Osteocyte (in vitro differentiated cells): Measurements from ENCODE around the gene CRB2. TPM values are rescaled to one million over a fixed set of nuclear protein-coding genes. Genes with fewer than 3 reads are reported as not detected.

Experiments
- DNase-seq: peaks from one replicate; pipeline ENCODE4 v3.0.0; 2021; ENCODE audit warnings: mixed read lengths; ENCODE audit not compliant: unreplicated experiment; ENCODE audit errors: extremely low spot score
- H3K27ac Mint-ChIP-seq: one replicate; pipeline ENCODE4 v1.8.0; 2021; ENCODE audit warnings: mild to moderate bottlenecking, mixed read lengths; ENCODE audit not compliant: unreplicated experiment
- H3K27me3 Mint-ChIP-seq: one replicate; pipeline ENCODE4 v1.8.0; 2021; ENCODE audit warnings: mixed read lengths; ENCODE audit not compliant: unreplicated experiment
- H3K36me3 Mint-ChIP-seq: one replicate; pipeline ENCODE4 v1.8.0; 2021; ENCODE audit warnings: mixed read lengths; ENCODE audit not compliant: unreplicated experiment
- H3K4me1 Mint-ChIP-seq: one replicate; pipeline ENCODE4 v1.8.0; 2021; ENCODE audit warnings: mixed read lengths; ENCODE audit not compliant: unreplicated experiment
- H3K4me3 Mint-ChIP-seq: one replicate; pipeline ENCODE4 v1.8.0; 2021; ENCODE audit warnings: mild to moderate bottlenecking, moderate library complexity, mixed read lengths; ENCODE audit not compliant: unreplicated experiment
- H3K9me3 Mint-ChIP-seq: one replicate; pipeline ENCODE4 v1.8.0; 2021; ENCODE audit warnings: mixed read lengths; ENCODE audit not compliant: unreplicated experiment
- CTCF ChIP-seq: fragments of 200-600 bp; sonication (generic); IDR thresholded peaks from 2 replicates; pipeline ENCODE4 v1.5.0; 2021; ENCODE audit warnings: antibody characterized with exemption, mild to moderate bottlenecking, moderate library complexity
- total RNA-seq: library from RNA; stranded (reverse); gene quantifications from 2 replicates; pipeline ENCODE4 v1.2.1, GENCODE V29; 2021

Gene CRB2
- total RNA-seq, 1 donor from 2014 or later = not detected

GRCh38 chr9:123416176-123416575, 60.2 kb downstream of the CRB2 start:
- TF ChIP-seq CTCF = no peak
- Mint-ChIP-seq H3K9me3 (no peaks in the 10 kb centered on the region), H3K27ac (no peak overlapping the region), H3K4me3 (no peak overlapping the region), H3K36me3 (peaks cover 13% of the 10 kb centered on the region), H3K4me1 (no peaks in the 10 kb centered on the region), H3K27me3 (no peaks in the 10 kb centered on the region)
- no peak for DNase-seq

- DNase-seq = no peak
- H3K4me3 Mint-ChIP-seq = no peak overlapping the region
- no peak for TF ChIP-seq CTCF
- peaks cover 15% of the 10 kb centered on the region for H3K36me3 Mint-ChIP-seq
- H3K27ac Mint-ChIP-seq = no peak overlapping the region
- H3K9me3 Mint-ChIP-seq = no peaks in the 10 kb centered on the region
- no peaks in the 10 kb centered on the region for H3K4me1 Mint-ChIP-seq
- no peaks in the 10 kb centered on the region for H3K27me3 Mint-ChIP-seq
Observed at GRCh38 chr9:123417289-123418051, 61.5 kb downstream of the CRB2 start.

- H3K27ac Mint-ChIP-seq = no peak overlapping the region
- no peaks in the 10 kb centered on the region for H3K4me1 Mint-ChIP-seq
- no peaks in the 10 kb centered on the region for H3K9me3 Mint-ChIP-seq
- H3K36me3 Mint-ChIP-seq = peaks cover 15% of the 10 kb centered on the region
- H3K27me3 Mint-ChIP-seq = no peaks in the 10 kb centered on the region
- DNase-seq = no peak
- no peak for TF ChIP-seq CTCF
- no peak overlapping the region for H3K4me3 Mint-ChIP-seq
Observed at GRCh38 chr9:123418052-123418430, 62.0 kb downstream of the CRB2 start.

GRCh38 chr9:123418506-123418905, 62.5 kb downstream of the CRB2 start:
- Mint-ChIP-seq H3K27me3 (no peaks in the 10 kb centered on the region), H3K36me3 (peaks cover 15% of the 10 kb centered on the region), H3K4me1 (no peaks in the 10 kb centered on the region), H3K4me3 (no peak overlapping the region), H3K27ac (no peak overlapping the region), H3K9me3 (no peaks in the 10 kb centered on the region)
- no peak for TF ChIP-seq CTCF
- DNase-seq = no peak

- H3K4me1 Mint-ChIP-seq = no peaks in the 10 kb centered on the region
- H3K4me3 Mint-ChIP-seq = no peak overlapping the region
- H3K36me3 Mint-ChIP-seq = peaks cover 15% of the 10 kb centered on the region
- H3K27me3 Mint-ChIP-seq = no peaks in the 10 kb centered on the region
- H3K9me3 Mint-ChIP-seq = no peaks in the 10 kb centered on the region
- no peak for TF ChIP-seq CTCF
- no peak for DNase-seq
- no peak overlapping the region for H3K27ac Mint-ChIP-seq
Observed at GRCh38 chr9:123419091-123419490, 63.1 kb downstream of the CRB2 start.
